HEK293 (cell line): ENCODE measurements around the gene ELFN1.

Experiments
- CTCF ChIA-PET: fragments of 350-600 bp; formaldehyde crosslinking; extraction: SDS; loops from one replicate; lab custom pipeline; 2021; ENCODE audit warnings: antibody characterized with exemption; lab: Yijun Ruan, JAX
- POLR2A ChIA-PET: fragments of 300-600 bp; formaldehyde crosslinking; extraction: SDS; loops from one replicate; lab custom pipeline; 2020; ENCODE audit warnings: antibody characterized with exemption, inconsistent platforms; lab: Yijun Ruan, JAX
- H3K27ac ChIP-seq: fragments of 200-500 bp; sonication (Bioruptor generic); 2 replicates; pipeline ENCODE4 v1.5.1; 2014; ENCODE audit warnings: low read depth, low read length, control low read depth, inconsistent platforms; ENCODE audit errors: extremely low read depth
- H3K36me3 ChIP-seq, 2 experiments: fragments of 200-500 bp in 1 of 2; sonication (Bioruptor generic) in 1 of 2; 1 replicate in 1 of 2; 2 replicates in 1 of 2; pipeline ENCODE4 v1.5.1; 2014 to 2017; ENCODE audit warnings: inconsistent platforms in 2 of 2, low read length in 2 of 2; ENCODE audit not compliant: control insufficient read depth in 2 of 2, insufficient read depth in 1 of 2
- H3K4me1 ChIP-seq: fragments of 200-500 bp; sonication (Bioruptor generic); 2 replicates; pipeline ENCODE4 v1.5.1; 2014; ENCODE audit warnings: mild to moderate bottlenecking, low read length, inconsistent platforms; ENCODE audit not compliant: control insufficient read depth, insufficient read depth
- H3K4me3 ChIP-seq: 2 replicates; pipeline ENCODE4 v1.5.1; 2011; ENCODE audit warnings: low read depth, mild to moderate bottlenecking, control low read depth, low read length, moderate library complexity
- H3K9me3 ChIP-seq: fragments of 200-500 bp; sonication (Bioruptor generic); 2 replicates; pipeline ENCODE4 v1.5.1; 2014; ENCODE audit warnings: low read depth, low read length, inconsistent platforms; ENCODE audit not compliant: control insufficient read depth, insufficient read depth
- BCL11B ChIP-seq: fragments of 450-650 bp; formaldehyde crosslinking; IDR thresholded peaks from 2 replicates; pipeline ENCODE4 v1.5.1; 2016; ENCODE audit warnings: low read depth, missing biosample characterization, missing genetic modification characterization
- IKZF3 ChIP-seq: fragments of 450-650 bp; IDR thresholded peaks from 2 replicates; pipeline ENCODE4 v1.5.0; 2018; ENCODE audit warnings: missing biosample characterization, mild to moderate bottlenecking, missing genetic modification characterization, moderate library complexity
- RBAK ChIP-seq: fragments of 450-650 bp; formaldehyde crosslinking; IDR thresholded peaks from 2 replicates; pipeline ENCODE4 v1.5.1; 2016; ENCODE audit warnings: missing biosample characterization, missing genetic modification characterization
- ZEB2 ChIP-seq: fragments of 450-650 bp; formaldehyde crosslinking; IDR thresholded peaks from 2 replicates; pipeline ENCODE4 v1.5.1; 2016; ENCODE audit warnings: missing biosample characterization, missing genetic modification characterization
- ZNF23 ChIP-seq: fragments of 450-650 bp; formaldehyde crosslinking; IDR thresholded peaks from 2 replicates; pipeline ENCODE4 v1.5.1; 2016; ENCODE audit warnings: missing biosample characterization, missing genetic modification characterization, borderline replicate concordance
- ZNF335 ChIP-seq: fragments of 450-650 bp; formaldehyde crosslinking; conservative IDR thresholded peaks from 2 replicates; pipeline ENCODE4 v1.5.1; 2016; ENCODE audit warnings: missing biosample characterization, missing genetic modification characterization
- ZNF596 ChIP-seq: fragments of 450-650 bp; IDR thresholded peaks from 2 replicates; pipeline ENCODE4 v1.5.0; 2018; ENCODE audit warnings: missing biosample characterization, mild to moderate bottlenecking, missing genetic modification characterization, moderate library complexity
- ZNF600 ChIP-seq: fragments of 450-650 bp; formaldehyde crosslinking; IDR thresholded peaks from 2 replicates; pipeline ENCODE4 v1.5.1; 2016; ENCODE audit warnings: missing biosample characterization, missing genetic modification characterization
- ZNF629 ChIP-seq: fragments of 450-650 bp; formaldehyde crosslinking; IDR thresholded peaks from 2 replicates; pipeline ENCODE4 v1.5.1; 2017; ENCODE audit warnings: missing biosample characterization, missing genetic modification characterization
- ZNF658 ChIP-seq: fragments of 450-650 bp; formaldehyde crosslinking; IDR thresholded peaks from 2 replicates; pipeline ENCODE4; 2016; ENCODE audit warnings: missing biosample characterization, missing genetic modification characterization
- ZNF664 ChIP-seq: fragments of 450-650 bp; formaldehyde crosslinking; IDR thresholded peaks from 2 replicates; pipeline ENCODE4 v1.5.1; 2016; ENCODE audit warnings: missing biosample characterization, missing genetic modification characterization
- ZNF707 ChIP-seq: fragments of 450-650 bp; formaldehyde crosslinking; IDR thresholded peaks from 2 replicates; pipeline ENCODE4 v1.5.1; 2016; ENCODE audit warnings: missing biosample characterization, missing genetic modification characterization
- TF ChIP-seq, protein P1 (sequence below): fragments of 450-650 bp; formaldehyde crosslinking; IDR thresholded peaks from 2 replicates; pipeline ENCODE4 v1.5.0; 2017; ENCODE audit warnings: missing biosample characterization, missing genetic modification characterization, borderline replicate concordance
- TF ChIP-seq, protein P2 (sequence below): fragments of 450-650 bp; formaldehyde crosslinking; IDR thresholded peaks from 2 replicates; pipeline ENCODE4 v1.5.1; 2016; ENCODE audit warnings: missing biosample characterization, missing genetic modification characterization
- TF ChIP-seq, protein P3 (sequence below): fragments of 450-650 bp; formaldehyde crosslinking; IDR thresholded peaks from 2 replicates; pipeline ENCODE4 v1.5.1; 2017; ENCODE audit warnings: missing biosample characterization, mild to moderate bottlenecking, missing genetic modification characterization, moderate library complexity
- TF ChIP-seq, protein P4 (sequence below): fragments of 450-650 bp; formaldehyde crosslinking; optimal IDR thresholded peaks from 2 replicates; pipeline ENCODE3; 2016; ENCODE audit warnings: missing biosample characterization, mild to moderate bottlenecking, missing genetic modification characterization
- TF ChIP-seq, protein P5 (sequence below): fragments of 450-650 bp; formaldehyde crosslinking; IDR thresholded peaks from 2 replicates; pipeline ENCODE4 v1.5.1; 2017; ENCODE audit warnings: missing biosample characterization, missing genetic modification characterization

The ELFN1 gene

DNA sequence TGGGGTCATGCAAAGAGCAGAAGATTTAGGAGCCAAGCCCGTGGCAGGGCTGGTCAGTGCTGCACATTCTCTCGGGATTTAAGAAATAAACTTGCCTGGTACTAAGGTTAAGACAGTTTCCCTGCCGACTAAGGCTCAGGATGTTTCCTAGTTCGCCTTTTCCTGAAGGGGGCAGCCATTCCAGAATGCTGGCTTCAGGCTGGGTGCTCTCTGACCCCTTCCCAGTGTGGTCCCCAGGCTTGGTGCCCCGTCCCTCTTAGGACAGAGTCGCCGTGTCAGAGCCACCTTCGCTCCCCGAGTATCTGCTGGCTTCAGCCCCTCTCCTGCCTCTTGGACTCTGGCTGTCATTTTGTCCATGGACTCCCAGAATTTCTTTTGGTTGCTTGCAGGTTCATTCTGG lies 117.2 kb downstream of the ELFN1 start:
- no peaks in the 10 kb centered on the region for H3K36me3 ChIP-seq
- H3K27ac ChIP-seq: no peak overlapping the region
- CTCF ChIA-PET: no interaction called here
- H3K4me3 ChIP-seq: no peak overlapping the region
- TF ChIP-seq ZNF600 (tag by site-specific recombination) (no peak), ZNF629 (tag by site-specific recombination) (no peak), RBAK (tag by site-specific recombination) (no peak), ZEB2 (tag by site-specific recombination) (no peak), ZNF658 (tag by site-specific recombination) (no peak), ZNF664 (no peak), IKZF3 (tag by site-specific recombination) (no peak), ZNF707 (tag by site-specific recombination) (no peak), ZNF596 (no peak), ZNF23 (tag by site-specific recombination) (no peak), BCL11B (tag by site-specific recombination) (no peak), ZNF335 (tag by site-specific recombination) (no peak)
- TF ChIP-seq, protein P1, sequence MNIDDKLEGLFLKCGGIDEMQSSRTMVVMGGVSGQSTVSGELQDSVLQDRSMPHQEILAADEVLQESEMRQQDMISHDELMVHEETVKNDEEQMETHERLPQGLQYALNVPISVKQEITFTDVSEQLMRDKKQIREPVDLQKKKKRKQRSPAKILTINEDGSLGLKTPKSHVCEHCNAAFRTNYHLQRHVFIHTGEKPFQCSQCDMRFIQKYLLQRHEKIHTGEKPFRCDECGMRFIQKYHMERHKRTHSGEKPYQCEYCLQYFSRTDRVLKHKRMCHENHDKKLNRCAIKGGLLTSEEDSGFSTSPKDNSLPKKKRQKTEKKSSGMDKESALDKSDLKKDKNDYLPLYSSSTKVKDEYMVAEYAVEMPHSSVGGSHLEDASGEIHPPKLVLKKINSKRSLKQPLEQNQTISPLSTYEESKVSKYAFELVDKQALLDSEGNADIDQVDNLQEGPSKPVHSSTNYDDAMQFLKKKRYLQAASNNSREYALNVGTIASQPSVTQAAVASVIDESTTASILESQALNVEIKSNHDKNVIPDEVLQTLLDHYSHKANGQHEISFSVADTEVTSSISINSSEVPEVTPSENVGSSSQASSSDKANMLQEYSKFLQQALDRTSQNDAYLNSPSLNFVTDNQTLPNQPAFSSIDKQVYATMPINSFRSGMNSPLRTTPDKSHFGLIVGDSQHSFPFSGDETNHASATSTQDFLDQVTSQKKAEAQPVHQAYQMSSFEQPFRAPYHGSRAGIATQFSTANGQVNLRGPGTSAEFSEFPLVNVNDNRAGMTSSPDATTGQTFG (tag by site-specific recombination): no peak
- TF ChIP-seq, protein P2, sequence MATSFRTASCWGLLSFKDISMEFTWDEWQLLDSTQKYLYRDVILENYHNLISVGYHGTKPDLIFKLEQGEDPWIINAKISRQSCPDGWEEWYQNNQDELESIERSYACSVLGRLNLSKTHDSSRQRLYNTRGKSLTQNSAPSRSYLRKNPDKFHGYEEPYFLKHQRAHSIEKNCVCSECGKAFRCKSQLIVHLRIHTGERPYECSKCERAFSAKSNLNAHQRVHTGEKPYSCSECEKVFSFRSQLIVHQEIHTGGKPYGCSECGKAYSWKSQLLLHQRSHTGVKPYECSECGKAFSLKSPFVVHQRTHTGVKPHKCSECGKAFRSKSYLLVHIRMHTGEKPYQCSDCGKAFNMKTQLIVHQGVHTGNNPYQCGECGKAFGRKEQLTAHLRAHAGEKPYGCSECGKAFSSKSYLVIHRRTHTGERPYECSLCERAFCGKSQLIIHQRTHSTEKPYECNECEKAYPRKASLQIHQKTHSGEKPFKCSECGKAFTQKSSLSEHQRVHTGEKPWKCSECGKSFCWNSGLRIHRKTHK (tag by site-specific recombination): no peak
- TF ChIP-seq, protein P3, sequence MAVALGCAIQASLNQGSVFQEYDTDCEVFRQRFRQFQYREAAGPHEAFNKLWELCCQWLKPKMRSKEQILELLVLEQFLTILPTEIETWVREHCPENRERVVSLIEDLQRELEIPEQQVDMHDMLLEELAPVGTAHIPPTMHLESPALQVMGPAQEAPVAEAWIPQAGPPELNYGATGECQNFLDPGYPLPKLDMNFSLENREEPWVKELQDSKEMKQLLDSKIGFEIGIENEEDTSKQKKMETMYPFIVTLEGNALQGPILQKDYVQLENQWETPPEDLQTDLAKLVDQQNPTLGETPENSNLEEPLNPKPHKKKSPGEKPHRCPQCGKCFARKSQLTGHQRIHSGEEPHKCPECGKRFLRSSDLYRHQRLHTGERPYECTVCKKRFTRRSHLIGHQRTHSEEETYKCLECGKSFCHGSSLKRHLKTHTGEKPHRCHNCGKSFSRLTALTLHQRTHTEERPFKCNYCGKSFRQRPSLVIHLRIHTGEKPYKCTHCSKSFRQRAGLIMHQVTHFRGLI (tag by site-specific recombination): no peak
- TF ChIP-seq, protein P4, sequence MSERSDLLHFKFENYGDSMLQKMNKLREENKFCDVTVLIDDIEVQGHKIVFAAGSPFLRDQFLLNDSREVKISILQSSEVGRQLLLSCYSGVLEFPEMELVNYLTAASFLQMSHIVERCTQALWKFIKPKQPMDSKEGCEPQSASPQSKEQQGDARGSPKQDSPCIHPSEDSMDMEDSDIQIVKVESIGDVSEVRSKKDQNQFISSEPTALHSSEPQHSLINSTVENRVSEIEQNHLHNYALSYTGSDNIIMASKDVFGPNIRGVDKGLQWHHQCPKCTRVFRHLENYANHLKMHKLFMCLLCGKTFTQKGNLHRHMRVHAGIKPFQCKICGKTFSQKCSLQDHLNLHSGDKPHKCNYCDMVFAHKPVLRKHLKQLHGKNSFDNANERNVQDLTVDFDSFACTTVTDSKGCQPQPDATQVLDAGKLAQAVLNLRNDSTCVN: no peak
- TF ChIP-seq, protein P5, sequence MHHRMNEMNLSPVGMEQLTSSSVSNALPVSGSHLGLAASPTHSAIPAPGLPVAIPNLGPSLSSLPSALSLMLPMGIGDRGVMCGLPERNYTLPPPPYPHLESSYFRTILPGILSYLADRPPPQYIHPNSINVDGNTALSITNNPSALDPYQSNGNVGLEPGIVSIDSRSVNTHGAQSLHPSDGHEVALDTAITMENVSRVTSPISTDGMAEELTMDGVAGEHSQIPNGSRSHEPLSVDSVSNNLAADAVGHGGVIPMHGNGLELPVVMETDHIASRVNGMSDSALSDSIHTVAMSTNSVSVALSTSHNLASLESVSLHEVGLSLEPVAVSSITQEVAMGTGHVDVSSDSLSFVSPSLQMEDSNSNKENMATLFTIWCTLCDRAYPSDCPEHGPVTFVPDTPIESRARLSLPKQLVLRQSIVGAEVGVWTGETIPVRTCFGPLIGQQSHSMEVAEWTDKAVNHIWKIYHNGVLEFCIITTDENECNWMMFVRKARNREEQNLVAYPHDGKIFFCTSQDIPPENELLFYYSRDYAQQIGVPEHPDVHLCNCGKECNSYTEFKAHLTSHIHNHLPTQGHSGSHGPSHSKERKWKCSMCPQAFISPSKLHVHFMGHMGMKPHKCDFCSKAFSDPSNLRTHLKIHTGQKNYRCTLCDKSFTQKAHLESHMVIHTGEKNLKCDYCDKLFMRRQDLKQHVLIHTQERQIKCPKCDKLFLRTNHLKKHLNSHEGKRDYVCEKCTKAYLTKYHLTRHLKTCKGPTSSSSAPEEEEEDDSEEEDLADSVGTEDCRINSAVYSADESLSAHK (tag by site-specific recombination): no peak
- POLR2A ChIA-PET: no interaction called here
- no peaks in the 10 kb centered on the region; the same call in 1 of the 2 replicates for H3K9me3 ChIP-seq
- H3K4me1 ChIP-seq: no peaks in the 10 kb centered on the region
